H1 (cell line): ENCODE results near the gene MYADM. TPM values are rescaled to one million over a fixed set of nuclear protein-coding genes. Genes with fewer than 3 reads are reported as not detected.
A peak's percentile ranks its signal among the peaks of the same experiment; 100 is the strongest.

Source experiments
- ASH2L ChIP-seq: fragments of 200-600, 300-600 bp; sonication (generic); IDR thresholded peaks from one replicate; pipeline ENCODE4 v1.7.1; 2017; ENCODE audit warnings: low read length
- BACH1 ChIP-seq: IDR thresholded peaks from 2 replicates; pipeline ENCODE4 v1.6.1; 2012; ENCODE audit warnings: low read length, improper control_type of control experiment
- BCL11A ChIP-seq, 2 experiments: IDR thresholded peaks; one replicate each; pipeline ENCODE4 v1.6.1; 2011; ENCODE audit warnings: low read depth in 2 of 2, low read length in 2 of 2, mild to moderate bottlenecking in 2 of 2
- CHD2 ChIP-seq: IDR thresholded peaks from 2 replicates; pipeline ENCODE4 v1.6.1; 2012; ENCODE audit warnings: low read length, improper control_type of control experiment
- HDAC6 ChIP-seq: IDR thresholded peaks from one replicate; pipeline ENCODE4 v1.7.1; 2012; ENCODE audit warnings: low read depth, mild to moderate bottlenecking, inconsistent platforms, low read length, moderate library complexity
- MAFK ChIP-seq: IDR thresholded peaks from 2 replicates; pipeline ENCODE4 v1.6.1; 2012; ENCODE audit warnings: low read depth, mild to moderate bottlenecking, improper control_type of control experiment, low read length
- RAD21 ChIP-seq, 2 experiments: IDR thresholded peaks in 1 of 2; conservative IDR thresholded peaks in 1 of 2; 2 replicates each; pipeline ENCODE4 v1.6.1; 2011; ENCODE audit warnings: low read depth in 2 of 2, low read length in 2 of 2, improper control_type of control experiment in 1 of 2, inconsistent platforms in 1 of 2, mild to moderate bottlenecking in 1 of 2, moderate library complexity in 1 of 2
- RFX5 ChIP-seq: IDR thresholded peaks from 2 replicates; pipeline ENCODE4 v1.6.1; 2011; ENCODE audit warnings: low read depth, low read length, improper control_type of control experiment, borderline replicate concordance
- RXRA ChIP-seq: IDR thresholded peaks from 2 replicates; pipeline ENCODE4 v1.6.1; 2011; ENCODE audit warnings: low read depth, mild to moderate bottlenecking, low read length, moderate library complexity; ENCODE audit not compliant: insufficient read depth
- SIRT6 ChIP-seq: IDR thresholded peaks from one replicate; pipeline ENCODE4 v1.7.1; 2012; ENCODE audit warnings: low read length, inconsistent platforms
- SP1 ChIP-seq: IDR thresholded peaks from 2 replicates; pipeline ENCODE4 v1.6.1; 2011; ENCODE audit warnings: low read depth, low read length
- ZNF274 ChIP-seq: IDR thresholded peaks from 2 replicates; pipeline ENCODE4 v1.7.0; 2012; ENCODE audit warnings: low read length, borderline replicate concordance; ENCODE audit errors: extremely low read depth
- polyA plus RNA-seq, 7 experiments: library from polyadenylated mRNA; depleted of rRNA in 3 of 7; stranded (reverse) in 5 of 7; unstranded in 2 of 7; fragments of >200 nt in 5 of 7; fragments of 200-250 nt in 2 of 7; gene quantifications; 1 replicate in 5 of 7; 2 replicates in 1 of 7; 4 replicates in 1 of 7; pipeline versions ENCODE4 v1.2.1 to v1.2.3, GENCODE V29; 2011 to 2013; ENCODE audit warnings: missing spikeins in 2 of 7, mixed read lengths in 2 of 7
- total RNA-seq: library from RNA; stranded (reverse); fragmentation: NEBNext Ultra II Directional; extraction: Animal tissue kit (Norgen Biotek cat#: 25700); gene quantifications from 2 replicates; pipeline ENCODE4 v1.2.1, GENCODE V29; 2021
- TF ChIP-seq, protein P1 (sequence below): fragments of 300-600 bp; sonication (generic); IDR thresholded peaks from 2 replicates; pipeline ENCODE4 v1.7.1; 2012; ENCODE audit warnings: low read length, moderate library complexity, mild to moderate bottlenecking, inconsistent platforms; ENCODE audit not compliant: insufficient replicate concordance

MYADM gene
- total and polyA plus RNA-seq, 2 of the 8 experiments (the other 6 are each of a cell fraction or from before 2014, with no cell fraction given) = 70.1 to 74.2 TPM

DNA sequence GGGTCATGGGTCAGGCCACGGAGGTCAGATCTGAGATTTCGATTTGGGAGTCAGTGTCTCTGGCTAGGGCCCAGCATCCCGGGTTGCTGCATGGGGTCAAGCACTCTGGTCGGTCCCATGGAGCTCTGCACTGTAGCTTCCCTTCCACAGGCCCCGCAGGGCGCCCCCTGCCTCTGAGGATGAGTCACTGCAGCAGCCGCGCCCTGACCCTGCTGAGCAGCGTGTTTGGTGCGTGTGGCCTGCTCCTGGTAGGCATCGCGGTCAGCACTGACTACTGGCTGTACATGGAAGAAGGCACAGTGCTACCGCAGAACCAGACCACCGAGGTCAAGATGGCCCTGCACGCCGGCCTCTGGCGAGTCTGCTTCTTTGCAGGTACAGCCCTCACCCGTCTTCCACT, 45.0 kb downstream of the MYADM start (continued):
- TF ChIP-seq, protein P1, sequence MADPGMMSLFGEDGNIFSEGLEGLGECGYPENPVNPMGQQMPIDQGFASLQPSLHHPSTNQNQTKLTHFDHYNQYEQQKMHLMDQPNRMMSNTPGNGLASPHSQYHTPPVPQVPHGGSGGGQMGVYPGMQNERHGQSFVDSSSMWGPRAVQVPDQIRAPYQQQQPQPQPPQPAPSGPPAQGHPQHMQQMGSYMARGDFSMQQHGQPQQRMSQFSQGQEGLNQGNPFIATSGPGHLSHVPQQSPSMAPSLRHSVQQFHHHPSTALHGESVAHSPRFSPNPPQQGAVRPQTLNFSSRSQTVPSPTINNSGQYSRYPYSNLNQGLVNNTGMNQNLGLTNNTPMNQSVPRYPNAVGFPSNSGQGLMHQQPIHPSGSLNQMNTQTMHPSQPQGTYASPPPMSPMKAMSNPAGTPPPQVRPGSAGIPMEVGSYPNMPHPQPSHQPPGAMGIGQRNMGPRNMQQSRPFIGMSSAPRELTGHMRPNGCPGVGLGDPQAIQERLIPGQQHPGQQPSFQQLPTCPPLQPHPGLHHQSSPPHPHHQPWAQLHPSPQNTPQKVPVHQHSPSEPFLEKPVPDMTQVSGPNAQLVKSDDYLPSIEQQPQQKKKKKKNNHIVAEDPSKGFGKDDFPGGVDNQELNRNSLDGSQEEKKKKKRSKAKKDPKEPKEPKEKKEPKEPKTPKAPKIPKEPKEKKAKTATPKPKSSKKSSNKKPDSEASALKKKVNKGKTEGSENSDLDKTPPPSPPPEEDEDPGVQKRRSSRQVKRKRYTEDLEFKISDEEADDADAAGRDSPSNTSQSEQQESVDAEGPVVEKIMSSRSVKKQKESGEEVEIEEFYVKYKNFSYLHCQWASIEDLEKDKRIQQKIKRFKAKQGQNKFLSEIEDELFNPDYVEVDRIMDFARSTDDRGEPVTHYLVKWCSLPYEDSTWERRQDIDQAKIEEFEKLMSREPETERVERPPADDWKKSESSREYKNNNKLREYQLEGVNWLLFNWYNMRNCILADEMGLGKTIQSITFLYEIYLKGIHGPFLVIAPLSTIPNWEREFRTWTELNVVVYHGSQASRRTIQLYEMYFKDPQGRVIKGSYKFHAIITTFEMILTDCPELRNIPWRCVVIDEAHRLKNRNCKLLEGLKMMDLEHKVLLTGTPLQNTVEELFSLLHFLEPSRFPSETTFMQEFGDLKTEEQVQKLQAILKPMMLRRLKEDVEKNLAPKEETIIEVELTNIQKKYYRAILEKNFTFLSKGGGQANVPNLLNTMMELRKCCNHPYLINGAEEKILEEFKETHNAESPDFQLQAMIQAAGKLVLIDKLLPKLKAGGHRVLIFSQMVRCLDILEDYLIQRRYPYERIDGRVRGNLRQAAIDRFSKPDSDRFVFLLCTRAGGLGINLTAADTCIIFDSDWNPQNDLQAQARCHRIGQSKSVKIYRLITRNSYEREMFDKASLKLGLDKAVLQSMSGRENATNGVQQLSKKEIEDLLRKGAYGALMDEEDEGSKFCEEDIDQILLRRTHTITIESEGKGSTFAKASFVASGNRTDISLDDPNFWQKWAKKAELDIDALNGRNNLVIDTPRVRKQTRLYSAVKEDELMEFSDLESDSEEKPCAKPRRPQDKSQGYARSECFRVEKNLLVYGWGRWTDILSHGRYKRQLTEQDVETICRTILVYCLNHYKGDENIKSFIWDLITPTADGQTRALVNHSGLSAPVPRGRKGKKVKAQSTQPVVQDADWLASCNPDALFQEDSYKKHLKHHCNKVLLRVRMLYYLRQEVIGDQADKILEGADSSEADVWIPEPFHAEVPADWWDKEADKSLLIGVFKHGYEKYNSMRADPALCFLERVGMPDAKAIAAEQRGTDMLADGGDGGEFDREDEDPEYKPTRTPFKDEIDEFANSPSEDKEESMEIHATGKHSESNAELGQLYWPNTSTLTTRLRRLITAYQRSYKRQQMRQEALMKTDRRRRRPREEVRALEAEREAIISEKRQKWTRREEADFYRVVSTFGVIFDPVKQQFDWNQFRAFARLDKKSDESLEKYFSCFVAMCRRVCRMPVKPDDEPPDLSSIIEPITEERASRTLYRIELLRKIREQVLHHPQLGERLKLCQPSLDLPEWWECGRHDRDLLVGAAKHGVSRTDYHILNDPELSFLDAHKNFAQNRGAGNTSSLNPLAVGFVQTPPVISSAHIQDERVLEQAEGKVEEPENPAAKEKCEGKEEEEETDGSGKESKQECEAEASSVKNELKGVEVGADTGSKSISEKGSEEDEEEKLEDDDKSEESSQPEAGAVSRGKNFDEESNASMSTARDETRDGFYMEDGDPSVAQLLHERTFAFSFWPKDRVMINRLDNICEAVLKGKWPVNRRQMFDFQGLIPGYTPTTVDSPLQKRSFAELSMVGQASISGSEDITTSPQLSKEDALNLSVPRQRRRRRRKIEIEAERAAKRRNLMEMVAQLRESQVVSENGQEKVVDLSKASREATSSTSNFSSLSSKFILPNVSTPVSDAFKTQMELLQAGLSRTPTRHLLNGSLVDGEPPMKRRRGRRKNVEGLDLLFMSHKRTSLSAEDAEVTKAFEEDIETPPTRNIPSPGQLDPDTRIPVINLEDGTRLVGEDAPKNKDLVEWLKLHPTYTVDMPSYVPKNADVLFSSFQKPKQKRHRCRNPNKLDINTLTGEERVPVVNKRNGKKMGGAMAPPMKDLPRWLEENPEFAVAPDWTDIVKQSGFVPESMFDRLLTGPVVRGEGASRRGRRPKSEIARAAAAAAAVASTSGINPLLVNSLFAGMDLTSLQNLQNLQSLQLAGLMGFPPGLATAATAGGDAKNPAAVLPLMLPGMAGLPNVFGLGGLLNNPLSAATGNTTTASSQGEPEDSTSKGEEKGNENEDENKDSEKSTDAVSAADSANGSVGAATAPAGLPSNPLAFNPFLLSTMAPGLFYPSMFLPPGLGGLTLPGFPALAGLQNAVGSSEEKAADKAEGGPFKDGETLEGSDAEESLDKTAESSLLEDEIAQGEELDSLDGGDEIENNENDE = no peak
- TF ChIP-seq CHD2 = no peak
- no peak for TF ChIP-seq HDAC6
- TF ChIP-seq SP1 = no peak
- no peak for TF ChIP-seq SIRT6
- no peak for TF ChIP-seq ASH2L
- TF ChIP-seq ZNF274 = no peak
- 0 out of 2 replicates have a peak, but pooled peaks have one; percentile 12 for TF ChIP-seq BACH1
- TF ChIP-seq MAFK = no peak
- TF ChIP-seq BCL11A (IDR thresholded peaks at IDR 0.05; ENCODE audit: low read depth in 2 of 2, low read length in 2 of 2) = no peak
- no peak for TF ChIP-seq RXRA
- TF ChIP-seq RFX5 = no peak
- TF ChIP-seq RAD21 (IDR thresholded peaks at IDR 0.05 in 1 of 2, conservative IDR thresholded peaks at IDR 0.05 in 1 of 2; ENCODE audit: low read depth in 2 of 2, low read length in 2 of 2) = peak; percentile 61 to 70
